Measurements from ENCODE around the gene HOXB5. TPM values are rescaled to one million over a fixed set of nuclear protein-coding genes. Genes with fewer than 3 reads are reported as not detected.
A peak's percentile ranks its signal among the peaks of the same experiment; 100 is the strongest.

The HOXB5 gene
- total RNA-seq, 5 donors from 2014 or later (not counting 1 experiment from before 2014, with no cell fraction given): not detected

GRCh38 chr17:48561884-48562810, 31.4 kb downstream of the HOXB5 start:
- 93% methylated on average over 6 of the region's 15 CpGs for WGBS (ENCODE audit: insufficient coverage)
- H3K4me3 ChIP-seq (ENCODE audit: control insufficient read depth in 1 of 2, extremely low read depth in 1 of 2, low read length in 1 of 2): no peak overlapping the region
- CTCF ChIA-PET: interaction anchor here in 1 of 2 donors (0.6 kb wide), 1 partner anchor 33 kb away, joined by 3 read pairs; no protein-coding TSS in a partner anchor
- H3K27me3 ChIP-seq (replicated peaks in 1 of 2; ENCODE audit: control insufficient read depth in 2 of 2, extremely low read depth in 1 of 2, insufficient read depth in 2 of 2, low read length in 1 of 2): peaks cover 0 to 46% of the 10 kb centered on the region in 2 experiments
- no peak for DNase-seq
- H3K36me3 ChIP-seq (ENCODE audit: control insufficient read depth in 2 of 2, extremely low read depth in 1 of 2, insufficient read depth in 1 of 2, low read length in 1 of 2): no peaks in the 10 kb centered on the region
- ATAC-seq (replicated peaks in 1 of 4): peak in 2 of 4 experiments; percentile 46 to 78
- Mint-ChIP-seq H3K27me3 (peaks cover 19 to 21% of the 10 kb centered on the region in 2 donors), H3K9me3 (no peaks in the 10 kb centered on the region), H3K36me3 (peaks cover 3% of the 10 kb centered on the region), H3K27ac (no peak overlapping the region), H3K4me3 (no peak overlapping the region), H3K4me1 (peaks cover 0 to 17% (median 10%) of the 10 kb centered on the region in 3 donors)
- POLR2A ChIA-PET: no interaction called here
- no peak overlapping the region for H3K27ac ChIP-seq (ENCODE audit: low read length)
- H3K9me3 ChIP-seq: no peaks in the 10 kb centered on the region
- peaks cover 2 to 16% of the 10 kb centered on the region in 2 experiments for H3K4me1 ChIP-seq (ENCODE audit: control insufficient read depth in 1 of 2, extremely low read depth in 1 of 2, insufficient read depth in 2 of 2, low read length in 2 of 2)

GRCh38 chr17:48559840-48560817, 33.5 kb downstream of the HOXB5 start:
- ChIA-PET CTCF (no interaction called here), POLR2A (no interaction called here)
- Mint-ChIP-seq H3K9me3 (no peaks in the 10 kb centered on the region), H3K36me3 (peaks cover 3% of the 10 kb centered on the region), H3K27me3 (peaks cover 22 to 23% of the 10 kb centered on the region in 2 donors), H3K4me3 (no peak overlapping the region), H3K27ac (peak overlapping the region in 1 of 2 donors; percentile 47), H3K4me1 (peaks cover 5 to 31% (median 15%) of the 10 kb centered on the region in 3 donors)
- ATAC-seq (replicated peaks in 1 of 4) (no peak), DNase-seq (no peak)
- no peak overlapping the region for H3K4me3 ChIP-seq (ENCODE audit: control insufficient read depth in 1 of 2, extremely low read depth in 1 of 2, low read length in 1 of 2)
- H3K36me3 ChIP-seq (ENCODE audit: control insufficient read depth in 2 of 2, extremely low read depth in 1 of 2, insufficient read depth in 1 of 2, low read length in 1 of 2): no peaks in the 10 kb centered on the region
- no peaks in the 10 kb centered on the region for H3K9me3 ChIP-seq
- peaks cover 2 to 24% of the 10 kb centered on the region in 2 experiments for H3K4me1 ChIP-seq (ENCODE audit: control insufficient read depth in 1 of 2, extremely low read depth in 1 of 2, insufficient read depth in 2 of 2, low read length in 2 of 2)
- no peak overlapping the region for H3K27ac ChIP-seq (ENCODE audit: low read length)
- peaks cover 0 to 46% of the 10 kb centered on the region in 2 experiments for H3K27me3 ChIP-seq (replicated peaks in 1 of 2; ENCODE audit: control insufficient read depth in 2 of 2, extremely low read depth in 1 of 2, insufficient read depth in 2 of 2, low read length in 1 of 2)
- WGBS (ENCODE audit: insufficient coverage): 93% methylated on average over 8 of the region's 14 CpGs

GRCh38 chr17:48559122-48559839, 34.3 kb downstream of the HOXB5 start:
- Histone ChIP-seq H3K36me3 (ENCODE audit: control insufficient read depth in 2 of 2, extremely low read depth in 1 of 2, insufficient read depth in 1 of 2, low read length in 1 of 2) (no peaks in the 10 kb centered on the region), H3K4me1 (ENCODE audit: control insufficient read depth in 1 of 2, extremely low read depth in 1 of 2, insufficient read depth in 2 of 2, low read length in 2 of 2) (peaks cover 2 to 24% of the 10 kb centered on the region in 2 experiments), H3K9me3 (no peaks in the 10 kb centered on the region), H3K4me3 (ENCODE audit: control insufficient read depth in 1 of 2, extremely low read depth in 1 of 2, low read length in 1 of 2) (no peak overlapping the region), H3K27ac (ENCODE audit: low read length) (no peak overlapping the region), H3K27me3 (replicated peaks in 1 of 2; ENCODE audit: control insufficient read depth in 2 of 2, extremely low read depth in 1 of 2, insufficient read depth in 2 of 2, low read length in 1 of 2) (peaks cover 0 to 43% of the 10 kb centered on the region in 2 experiments)
- ATAC-seq (replicated peaks in 1 of 4): no peak
- ChIA-PET POLR2A (interaction anchor here in 1 of 2 donors (0.5 kb wide), 1 partner anchor 42 kb away, joined by 9 read pairs; no protein-coding TSS in a partner anchor), CTCF (no interaction called here)
- no peak for DNase-seq
- 93% methylated on average over 8 of the region's 16 CpGs for WGBS (ENCODE audit: insufficient coverage)
- Mint-ChIP-seq H3K9me3 (no peaks in the 10 kb centered on the region), H3K27ac (no peak overlapping the region), H3K4me3 (no peak overlapping the region), H3K36me3 (peaks cover 3% of the 10 kb centered on the region), H3K4me1 (peaks cover 13 to 33% (median 14%) of the 10 kb centered on the region in 3 donors), H3K27me3 (peaks cover 18 to 26% of the 10 kb centered on the region in 2 donors)

GRCh38 chr17:48558831-48559121, 34.8 kb downstream of the HOXB5 start:
- WGBS (ENCODE audit: insufficient coverage): 78% methylated on average over 1 of the region's 2 CpGs
- peaks cover 19 to 26% of the 10 kb centered on the region in 2 donors for H3K27me3 Mint-ChIP-seq
- no peak overlapping the region for H3K27ac Mint-ChIP-seq

GRCh38 chr17:48558057-48558830, 35.3 kb downstream of the HOXB5 start:
- Mint-ChIP-seq H3K36me3 (peaks cover 3% of the 10 kb centered on the region), H3K4me3 (no peak overlapping the region), H3K27me3 (peaks cover 15 to 24% of the 10 kb centered on the region in 2 donors), H3K4me1 (peaks cover 11 to 31% (median 17%) of the 10 kb centered on the region in 3 donors), H3K9me3 (no peaks in the 10 kb centered on the region), H3K27ac (no peak overlapping the region)
- no peak overlapping the region for H3K27ac ChIP-seq (ENCODE audit: low read length)
- DNase-seq: no peak
- peaks cover 2 to 24% of the 10 kb centered on the region in 2 experiments for H3K4me1 ChIP-seq (ENCODE audit: control insufficient read depth in 1 of 2, extremely low read depth in 1 of 2, insufficient read depth in 2 of 2, low read length in 2 of 2)
- POLR2A ChIA-PET: interaction anchor here in 1 of 2 donors (0.5 kb wide), 1 partner anchor 107 kb away, joined by 6 read pairs; no protein-coding TSS in a partner anchor
- H3K9me3 ChIP-seq: no peaks in the 10 kb centered on the region
- CTCF ChIA-PET: interaction anchor here in 1 of 2 donors (0.7 kb wide), 1 partner anchor 250 kb away, joined by 3 read pairs; no protein-coding TSS in a partner anchor
- no peak overlapping the region for H3K4me3 ChIP-seq (ENCODE audit: control insufficient read depth in 1 of 2, extremely low read depth in 1 of 2, low read length in 1 of 2)
- WGBS (ENCODE audit: insufficient coverage): 80% methylated on average over 2 of the region's 13 CpGs
- no peak for ATAC-seq (replicated peaks in 1 of 4)
- peaks cover 0 to 37% of the 10 kb centered on the region in 2 experiments for H3K27me3 ChIP-seq (replicated peaks in 1 of 2; ENCODE audit: control insufficient read depth in 2 of 2, extremely low read depth in 1 of 2, insufficient read depth in 2 of 2, low read length in 1 of 2)
- no peaks in the 10 kb centered on the region for H3K36me3 ChIP-seq (ENCODE audit: control insufficient read depth in 2 of 2, extremely low read depth in 1 of 2, insufficient read depth in 1 of 2, low read length in 1 of 2)

More at GRCh38 chr17:48558831-48559121, 34.8 kb downstream of the HOXB5 start:
- H3K4me3 Mint-ChIP-seq: no peak overlapping the region
- H3K4me3 ChIP-seq (ENCODE audit: control insufficient read depth in 1 of 2, extremely low read depth in 1 of 2, low read length in 1 of 2): no peak overlapping the region
- no peaks in the 10 kb centered on the region for H3K9me3 Mint-ChIP-seq
- H3K36me3 Mint-ChIP-seq: peaks cover 3% of the 10 kb centered on the region
- ATAC-seq (replicated peaks in 1 of 4) (no peak), DNase-seq (no peak)
- POLR2A ChIA-PET: interaction anchor here in 1 of 2 donors (0.5 kb wide), 1 partner anchor 42 kb away, joined by 9 read pairs; no protein-coding TSS in a partner anchor
- H3K27ac ChIP-seq (ENCODE audit: low read length): no peak overlapping the region
- peaks cover 13 to 33% (median 17%) of the 10 kb centered on the region in 3 donors for H3K4me1 Mint-ChIP-seq
- peaks cover 0 to 42% of the 10 kb centered on the region in 2 experiments for H3K27me3 ChIP-seq (replicated peaks in 1 of 2; ENCODE audit: control insufficient read depth in 2 of 2, extremely low read depth in 1 of 2, insufficient read depth in 2 of 2, low read length in 1 of 2)
- CTCF ChIA-PET: no interaction called here
- H3K36me3 ChIP-seq (ENCODE audit: control insufficient read depth in 2 of 2, extremely low read depth in 1 of 2, insufficient read depth in 1 of 2, low read length in 1 of 2): no peaks in the 10 kb centered on the region
- peaks cover 2 to 24% of the 10 kb centered on the region in 2 experiments for H3K4me1 ChIP-seq (ENCODE audit: control insufficient read depth in 1 of 2, extremely low read depth in 1 of 2, insufficient read depth in 2 of 2, low read length in 2 of 2)
- no peaks in the 10 kb centered on the region for H3K9me3 ChIP-seq

All from T-cell (primary cell).